K562 (cell line): ENCODE results near the gene MCL1. TPM values are rescaled to one million over a fixed set of nuclear protein-coding genes. Genes with fewer than 3 reads are reported as not detected.

Experiments used
- CHCHD3 ChIP-seq: fragments of 250-450 bp; sonication (Bioruptor Pico); IDR thresholded peaks from 2 replicates; pipeline ENCODE4 v2.1.2; 2022; ENCODE audit warnings: mild to moderate bottlenecking
- DIDO1 ChIP-seq: fragments of 450-650 bp; IDR thresholded peaks from 2 replicates; pipeline ENCODE4 v1.6.1; 2016; ENCODE audit warnings: low read depth, missing biosample characterization, missing genetic modification characterization
- HNRNPH1 ChIP-seq: fragments of 200-400 bp; formaldehyde crosslinking; optimal IDR thresholded peaks from 2 replicates; pipeline ENCODE3; 2017; ENCODE audit warnings: low read depth, mild to moderate bottlenecking, low read length, moderate library complexity
- MCM5 ChIP-seq: fragments of 450-650 bp; IDR thresholded peaks from 2 replicates; pipeline ENCODE4 v1.6.1; 2016; ENCODE audit warnings: low read depth
- MIER1 ChIP-seq: fragments of 450-650 bp; IDR thresholded peaks from 2 replicates; pipeline ENCODE4 v1.6.1; 2016; ENCODE audit warnings: antibody characterized with exemption, mild to moderate bottlenecking, low read depth
- NR2C2 ChIP-seq, 2 experiments: fragments of 200-800 bp in 1 of 2; sonication (Bioruptor generic) in 1 of 2; sonication (generic) in 1 of 2; formaldehyde crosslinking in 1 of 2; IDR thresholded peaks; 2 replicates each; pipeline versions ENCODE4 v1.6.1 to v1.8.0; 2016 to 2022; ENCODE audit warnings: mild to moderate bottlenecking in 1 of 2, missing compliant biosample characterization in 1 of 2, missing genetic modification characterization in 1 of 2, missing genetic modification reagents in 1 of 2
- NRF1 ChIP-seq, 2 experiments: fragments of 450-650 bp; IDR thresholded peaks in 1 of 2; conservative IDR thresholded peaks in 1 of 2; 2 replicates each; pipeline ENCODE4 v1.6.1; 2014; ENCODE audit warnings: mild to moderate bottlenecking in 2 of 2
- POLR2AphosphoS5 ChIP-seq: IDR thresholded peaks from 2 replicates; pipeline ENCODE4 v1.6.1; 2011; ENCODE audit warnings: mild to moderate bottlenecking, low read depth, low read length, moderate library complexity; ENCODE audit not compliant: control insufficient read depth, insufficient read depth
- POU5F1 ChIP-seq: fragments of 150-350 bp; IDR thresholded peaks from 2 replicates; pipeline ENCODE4 v1.6.1; 2014; ENCODE audit warnings: borderline replicate concordance, low read length, low read depth, mild to moderate bottlenecking; ENCODE audit not compliant: partially characterized antibody
- PRMT5 ChIP-seq: sonication (generic); formaldehyde crosslinking; IDR thresholded peaks from 2 replicates; pipeline ENCODE4 v1.5.0; 2020; ENCODE audit warnings: missing genetic modification reagents
- RBBP5 ChIP-seq: fragments of 200-600 bp; sonication (generic); IDR thresholded peaks from 2 replicates; pipeline ENCODE4 v1.6.1; 2012; ENCODE audit warnings: borderline replicate concordance, mild to moderate bottlenecking, low read length, control low read depth, inconsistent platforms; ENCODE audit not compliant: insufficient read depth, poor library complexity, severe bottlenecking
- RBFOX2 ChIP-seq: fragments of 200-400 bp; formaldehyde crosslinking; IDR thresholded peaks from 2 replicates; pipeline ENCODE4 v1.6.1; 2017; ENCODE audit warnings: low read depth, mild to moderate bottlenecking, low read length, moderate library complexity
- ZFPM2 ChIP-seq: fragments of 250-450 bp; sonication (Bioruptor Pico); IDR thresholded peaks from 2 replicates; pipeline ENCODE4 v1.5.1; 2022; ENCODE audit warnings: mild to moderate bottlenecking
- ZNF174 ChIP-seq: fragments of 250-450 bp; sonication (Bioruptor Pico); IDR thresholded peaks from 2 replicates; pipeline ENCODE4 v1.4.0; 2020; ENCODE audit warnings: mild to moderate bottlenecking
- ZNF384 ChIP-seq: IDR thresholded peaks from 2 replicates; pipeline ENCODE4 v1.6.1; 2012; ENCODE audit warnings: low read depth, low read length, improper control_type of control experiment
- ZNF507 ChIP-seq: conservative IDR thresholded peaks from 2 replicates; pipeline ENCODE4 v1.6.1; 2017; ENCODE audit warnings: missing genetic modification characterization, missing compliant biosample characterization
- polyA plus RNA-seq, 8 experiments: library from polyadenylated mRNA; depleted of rRNA in 4 of 8; stranded (reverse) in 5 of 8; unstranded in 3 of 8; fragments of >200 nt; fragmentation: Nextera tagmentation in 2 of 8; fragmentation: Illumina TruSeq in 1 of 8; extraction: Ambion mirVana in 2 of 8; extraction: Trizol in 1 of 8; gene quantifications; 2 replicates each; pipeline versions ENCODE4 v1.2.1 to v1.2.3, GENCODE V29; 2011 to 2014; ENCODE audit warnings: inconsistent platforms in 1 of 8, missing spikeins in 1 of 8
- total RNA-seq, 7 experiments: library from RNA; depleted of rRNA in 6 of 7; stranded (reverse); fragments of >200 nt in 6 of 7; fragmentation: Illumina TruSeq in 2 of 7; extraction: Trizol in 2 of 7; gene quantifications; 2 replicates each; pipeline versions ENCODE4 v1.2.1 to v1.2.3, GENCODE V29; 2011 to 2021; ENCODE audit warnings: low replicate concordance in 1 of 7
- TF ChIP-seq, protein P1 (sequence below): fragments of 150-350 bp; conservative IDR thresholded peaks from 2 replicates; pipeline ENCODE4 v1.6.1; 2014; ENCODE audit warnings: low read length
- TF ChIP-seq, protein P2 (sequence below): sonication (generic); formaldehyde crosslinking; IDR thresholded peaks from 2 replicates; pipeline ENCODE4 v1.8.1; 2023; ENCODE audit warnings: mild to moderate bottlenecking, missing genetic modification reagents

Gene MCL1
- total and polyA plus RNA-seq, 9 of the 15 experiments (the other 6 are each of a cell fraction or from before 2014, with no cell fraction given): 27.1 to 224 (median 138) TPM

DNA sequence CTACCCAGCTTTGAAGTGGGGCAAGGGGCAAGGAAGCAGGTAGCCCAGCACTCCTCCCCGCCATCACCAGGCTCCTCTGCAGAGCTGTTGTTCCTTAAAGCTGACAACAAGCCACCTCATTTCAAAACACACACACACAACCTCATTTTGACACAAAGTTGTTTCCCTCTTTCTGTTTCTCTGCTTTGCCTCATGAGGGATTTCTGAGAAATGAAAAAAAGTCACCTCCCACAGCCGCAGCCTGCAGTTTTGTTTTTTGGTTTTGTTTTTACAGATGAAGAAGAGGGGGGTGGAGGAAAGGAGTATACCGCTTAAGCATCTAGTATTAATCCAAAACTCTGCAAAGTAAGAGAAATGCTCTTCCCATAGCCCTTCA lies 12.1 kb downstream of the MCL1 start (continued):
- TF ChIP-seq, protein P1, sequence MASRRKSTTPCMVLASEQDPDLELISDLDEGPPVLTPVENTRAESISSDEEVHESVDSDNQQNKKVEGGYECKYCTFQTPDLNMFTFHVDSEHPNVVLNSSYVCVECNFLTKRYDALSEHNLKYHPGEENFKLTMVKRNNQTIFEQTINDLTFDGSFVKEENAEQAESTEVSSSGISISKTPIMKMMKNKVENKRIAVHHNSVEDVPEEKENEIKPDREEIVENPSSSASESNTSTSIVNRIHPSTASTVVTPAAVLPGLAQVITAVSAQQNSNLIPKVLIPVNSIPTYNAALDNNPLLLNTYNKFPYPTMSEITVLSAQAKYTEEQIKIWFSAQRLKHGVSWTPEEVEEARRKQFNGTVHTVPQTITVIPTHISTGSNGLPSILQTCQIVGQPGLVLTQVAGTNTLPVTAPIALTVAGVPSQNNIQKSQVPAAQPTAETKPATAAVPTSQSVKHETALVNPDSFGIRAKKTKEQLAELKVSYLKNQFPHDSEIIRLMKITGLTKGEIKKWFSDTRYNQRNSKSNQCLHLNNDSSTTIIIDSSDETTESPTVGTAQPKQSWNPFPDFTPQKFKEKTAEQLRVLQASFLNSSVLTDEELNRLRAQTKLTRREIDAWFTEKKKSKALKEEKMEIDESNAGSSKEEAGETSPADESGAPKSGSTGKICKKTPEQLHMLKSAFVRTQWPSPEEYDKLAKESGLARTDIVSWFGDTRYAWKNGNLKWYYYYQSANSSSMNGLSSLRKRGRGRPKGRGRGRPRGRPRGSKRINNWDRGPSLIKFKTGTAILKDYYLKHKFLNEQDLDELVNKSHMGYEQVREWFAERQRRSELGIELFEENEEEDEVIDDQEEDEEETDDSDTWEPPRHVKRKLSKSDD: no peak
- TF ChIP-seq DIDO1 (tag) (no peak), CHCHD3 (CRISPR knock-in tag) (no peak), ZFPM2 (no peak), ZNF507 (tag) (no peak), PRMT5 (no peak), ZNF384 (0 out of 2 replicates have a peak, but pooled peaks have one; percentile 18), POU5F1 (no peak), ZNF174 (no peak), NRF1 (conservative IDR thresholded peaks at IDR 0.05 in 1 of 2, IDR thresholded peaks at IDR 0.05 in 1 of 2) (no peak), MCM5 (no peak), POLR2AphosphoS5 (no peak), RBBP5 (no peak), HNRNPH1 (no peak), NR2C2 (CRISPR knock-in tag; IDR thresholded peaks at IDR 0.05) (0 out of 2 replicates have a peak, but pooled peaks have one; percentile 6), NR2C2 (tag; IDR thresholded peaks at IDR 0.05) (no peak), RBFOX2 (0 out of 2 replicates have a peak, but pooled peaks have one; percentile 7), MIER1 (no peak)
- TF ChIP-seq, protein P2, sequence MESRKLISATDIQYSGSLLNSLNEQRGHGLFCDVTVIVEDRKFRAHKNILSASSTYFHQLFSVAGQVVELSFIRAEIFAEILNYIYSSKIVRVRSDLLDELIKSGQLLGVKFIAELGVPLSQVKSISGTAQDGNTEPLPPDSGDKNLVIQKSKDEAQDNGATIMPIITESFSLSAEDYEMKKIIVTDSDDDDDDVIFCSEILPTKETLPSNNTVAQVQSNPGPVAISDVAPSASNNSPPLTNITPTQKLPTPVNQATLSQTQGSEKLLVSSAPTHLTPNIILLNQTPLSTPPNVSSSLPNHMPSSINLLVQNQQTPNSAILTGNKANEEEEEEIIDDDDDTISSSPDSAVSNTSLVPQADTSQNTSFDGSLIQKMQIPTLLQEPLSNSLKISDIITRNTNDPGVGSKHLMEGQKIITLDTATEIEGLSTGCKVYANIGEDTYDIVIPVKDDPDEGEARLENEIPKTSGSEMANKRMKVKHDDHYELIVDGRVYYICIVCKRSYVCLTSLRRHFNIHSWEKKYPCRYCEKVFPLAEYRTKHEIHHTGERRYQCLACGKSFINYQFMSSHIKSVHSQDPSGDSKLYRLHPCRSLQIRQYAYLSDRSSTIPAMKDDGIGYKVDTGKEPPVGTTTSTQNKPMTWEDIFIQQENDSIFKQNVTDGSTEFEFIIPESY (CRISPR knock-in tag): 0 out of 2 replicates have a peak, but pooled peaks have one; percentile 2
- TF ChIP-seq, all 486 proteins: peak for 6
